Measurements from ENCODE around the gene LRRK2. TPM values are rescaled to one million over a fixed set of nuclear protein-coding genes. Genes with fewer than 3 reads are reported as not detected.

Gene LRRK2
- total and polyA plus RNA-seq, 3 donors from 2014 or later: 3.4 to 6.2 (median 5.1) TPM

GRCh38 chr12:40192704-40193255, 32.0 kb upstream of the LRRK2 start:
- Histone ChIP-seq H3K27ac (no peak overlapping the region), H3K9me3 (no peaks in the 10 kb centered on the region), H3K36me3 (ENCODE audit: low read depth, missing control alignments) (no peaks in the 10 kb centered on the region), H3K4me1 (no peaks in the 10 kb centered on the region), H3K4me3 (no peak overlapping the region), H3K27me3 (no peaks in the 10 kb centered on the region)
- WGBS, 2 donors: 90 to 91% methylated on average over 6 of the region's 6 CpGs
- TF ChIP-seq, protein P1, sequence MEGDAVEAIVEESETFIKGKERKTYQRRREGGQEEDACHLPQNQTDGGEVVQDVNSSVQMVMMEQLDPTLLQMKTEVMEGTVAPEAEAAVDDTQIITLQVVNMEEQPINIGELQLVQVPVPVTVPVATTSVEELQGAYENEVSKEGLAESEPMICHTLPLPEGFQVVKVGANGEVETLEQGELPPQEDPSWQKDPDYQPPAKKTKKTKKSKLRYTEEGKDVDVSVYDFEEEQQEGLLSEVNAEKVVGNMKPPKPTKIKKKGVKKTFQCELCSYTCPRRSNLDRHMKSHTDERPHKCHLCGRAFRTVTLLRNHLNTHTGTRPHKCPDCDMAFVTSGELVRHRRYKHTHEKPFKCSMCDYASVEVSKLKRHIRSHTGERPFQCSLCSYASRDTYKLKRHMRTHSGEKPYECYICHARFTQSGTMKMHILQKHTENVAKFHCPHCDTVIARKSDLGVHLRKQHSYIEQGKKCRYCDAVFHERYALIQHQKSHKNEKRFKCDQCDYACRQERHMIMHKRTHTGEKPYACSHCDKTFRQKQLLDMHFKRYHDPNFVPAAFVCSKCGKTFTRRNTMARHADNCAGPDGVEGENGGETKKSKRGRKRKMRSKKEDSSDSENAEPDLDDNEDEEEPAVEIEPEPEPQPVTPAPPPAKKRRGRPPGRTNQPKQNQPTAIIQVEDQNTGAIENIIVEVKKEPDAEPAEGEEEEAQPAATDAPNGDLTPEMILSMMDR (IDR thresholded peaks at IDR 0.05): no peak
- no peak for TF ChIP-seq POLR2A (IDR thresholded peaks at IDR 0.05)
- DNase-seq: no peak
- intact Hi-C loops (cut with DNase I; ENCODE audit: low total_unique reads): no loop called here

DNA sequence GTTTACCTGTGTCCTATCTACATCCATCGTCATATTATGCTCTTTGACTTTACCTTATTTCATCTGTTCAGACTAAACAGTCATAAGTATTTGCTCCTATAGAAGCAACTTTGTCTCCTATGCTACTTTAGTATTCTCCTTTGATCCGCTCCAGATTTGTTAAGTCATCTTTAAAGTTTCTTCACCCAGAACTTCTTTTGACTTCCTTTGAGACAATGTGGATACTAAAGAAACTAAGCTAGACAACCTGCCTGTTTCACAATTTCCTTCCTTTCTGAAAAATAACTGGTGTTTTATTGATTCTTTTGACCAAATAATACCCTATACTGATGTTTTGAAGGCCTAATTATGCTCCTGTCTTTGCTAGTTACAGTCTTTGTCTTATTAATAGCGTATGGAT, 30.0 kb upstream of the LRRK2 start:
- Histone ChIP-seq H3K4me3 (no peak overlapping the region), H3K9me3 (no peaks in the 10 kb centered on the region), H3K27me3 (no peaks in the 10 kb centered on the region), H3K27ac (no peak overlapping the region), H3K36me3 (ENCODE audit: low read depth, missing control alignments) (no peaks in the 10 kb centered on the region), H3K4me1 (no peaks in the 10 kb centered on the region)
- DNase-seq: no peak
- intact Hi-C loops (cut with DNase I; ENCODE audit: low total_unique reads): no loop called here
- 89 to 94% methylated on average over 3 of the region's 3 CpGs for WGBS, 2 donors
- TF ChIP-seq, protein P1 (IDR thresholded peaks at IDR 0.05): no peak
- no peak for TF ChIP-seq POLR2A (IDR thresholded peaks at IDR 0.05)

GRCh38 chr12:40197590-40197989, 27.2 kb upstream of the LRRK2 start:
- intact Hi-C loops (cut with DNase I; ENCODE audit: low total_unique reads): no loop called here
- no peaks in the 10 kb centered on the region for H3K9me3 ChIP-seq
- H3K27me3 ChIP-seq: peaks cover 2% of the 10 kb centered on the region
- no peak for DNase-seq
- no peak overlapping the region for H3K27ac ChIP-seq
- no peak overlapping the region for H3K4me3 ChIP-seq
- TF ChIP-seq POLR2A (IDR thresholded peaks at IDR 0.05): no peak
- TF ChIP-seq, protein P1 (IDR thresholded peaks at IDR 0.05): no peak
- no peaks in the 10 kb centered on the region for H3K36me3 ChIP-seq (ENCODE audit: low read depth, missing control alignments)
- WGBS, 2 donors: 96% methylated on average over 4 of the region's 4 CpGs
- no peaks in the 10 kb centered on the region for H3K4me1 ChIP-seq

GRCh38 chr12:40198601-40199000, 26.2 kb upstream of the LRRK2 start:
- TF ChIP-seq, protein P1 (IDR thresholded peaks at IDR 0.05): no peak
- no peak for TF ChIP-seq POLR2A (IDR thresholded peaks at IDR 0.05)
- H3K4me3 ChIP-seq: no peak overlapping the region
- H3K27ac ChIP-seq: no peak overlapping the region
- H3K9me3 ChIP-seq: no peaks in the 10 kb centered on the region
- no peak for DNase-seq
- no peaks in the 10 kb centered on the region for H3K4me1 ChIP-seq
- no peaks in the 10 kb centered on the region for H3K36me3 ChIP-seq (ENCODE audit: low read depth, missing control alignments)
- 94 to 96% methylated on average over 4 of the region's 4 CpGs for WGBS, 2 donors
- intact Hi-C loops (cut with DNase I; ENCODE audit: low total_unique reads): no loop called here
- peaks cover 2% of the 10 kb centered on the region for H3K27me3 ChIP-seq
